GM23338 (cell line): ENCODE results near the gene CAPN10.

ENCODE experiments used
- CREB1 ChIP-seq: fragments of 250-450 bp; sonication (Bioruptor Pico); IDR thresholded peaks from 2 replicates; pipeline ENCODE4 v1.5.0; 2020; ENCODE audit warnings: low read depth, mild to moderate bottlenecking, moderate library complexity
- CTCF ChIP-seq, 2 experiments: fragments of 200-600 bp in 1 of 2; sonication (generic) in 1 of 2; conservative IDR thresholded peaks; 2 replicates each; pipeline versions ENCODE4 v1.5.1 to v1.6.1; 2016 to 2017; ENCODE audit warnings: antibody characterized with exemption in 2 of 2, low read depth in 2 of 2, mild to moderate bottlenecking in 2 of 2, moderate library complexity in 1 of 2
- EZH2 ChIP-seq: fragments of 200-600 bp; sonication (generic); IDR thresholded peaks from one replicate; pipeline ENCODE4 v1.8.0; 2017; ENCODE audit warnings: antibody characterized with exemption, mild to moderate bottlenecking, low read depth; ENCODE audit not compliant: unreplicated experiment
- EZH2phosphoT487 ChIP-seq: fragments of 200-600 bp; sonication (generic); IDR thresholded peaks from one replicate; pipeline ENCODE4 v1.8.1; 2018; ENCODE audit warnings: antibody characterized with exemption; ENCODE audit not compliant: unreplicated experiment
- POLR2AphosphoS5 ChIP-seq: IDR thresholded peaks from 2 replicates; pipeline ENCODE4 v1.6.1; 2016; ENCODE audit warnings: antibody characterized with exemption, low read depth
- REST ChIP-seq: IDR thresholded peaks from one replicate; pipeline ENCODE4 v1.6.1; 2018; ENCODE audit warnings: antibody characterized with exemption; ENCODE audit not compliant: unreplicated experiment
- STAT1 ChIP-seq: IDR thresholded peaks from one replicate; pipeline ENCODE4 v1.6.1; 2016; ENCODE audit warnings: antibody characterized with exemption; ENCODE audit not compliant: unreplicated experiment
- ZNF114 ChIP-seq: fragments of 250-450 bp; sonication (Bioruptor Pico); IDR thresholded peaks from 2 replicates; pipeline ENCODE4 v1.5.0; 2020; ENCODE audit warnings: mild to moderate bottlenecking, moderate library complexity
- ZNF331 ChIP-seq: fragments of 250-450 bp; sonication (Bioruptor Pico); IDR thresholded peaks from 2 replicates; pipeline ENCODE4 v1.5.0; 2020; ENCODE audit warnings: low read depth, mild to moderate bottlenecking, moderate library complexity

GRCh38 chr2:240600451-240600961, 14.0 kb downstream of the CAPN10 start:
- TF ChIP-seq EZH2 (no peak), CTCF (conservative IDR thresholded peaks at IDR 0.05; ENCODE audit: low read depth in 2 of 2) (no peak), POLR2AphosphoS5 (no peak), EZH2phosphoT487 (no peak), STAT1 (no peak), CREB1 (CRISPR knock-in tag) (no peak), REST (no peak), ZNF331 (no peak), ZNF114 (CRISPR knock-in tag) (no peak)
